GM18498 (cell line): ENCODE results near the gene SCN9A.
"Not testable (repeated sequence)": the region's sequence is repeated elsewhere in the genome, so short reads cannot be mapped to it uniquely, and the experiment has no call there.

Experiments
- ATAC-seq: cut with Tn5 transposase; IDR thresholded peaks from one replicate; pipeline ENCODE4 v1.9.1; 2021; ENCODE audit warnings: mild to moderate bottlenecking, moderate library complexity; ENCODE audit not compliant: unreplicated experiment

SCN9A gene

GRCh38 chr2:166337932-166338331 lies 37.8 kb downstream of the SCN9A start:
- no peak for ATAC-seq

GRCh38 chr2:166335284-166335683 lies 40.5 kb downstream of the SCN9A start:
- ATAC-seq = no peak

GRCh38 chr2:166334805-166335204 lies 40.9 kb downstream of the SCN9A start:
- ATAC-seq = no peak

DNA sequence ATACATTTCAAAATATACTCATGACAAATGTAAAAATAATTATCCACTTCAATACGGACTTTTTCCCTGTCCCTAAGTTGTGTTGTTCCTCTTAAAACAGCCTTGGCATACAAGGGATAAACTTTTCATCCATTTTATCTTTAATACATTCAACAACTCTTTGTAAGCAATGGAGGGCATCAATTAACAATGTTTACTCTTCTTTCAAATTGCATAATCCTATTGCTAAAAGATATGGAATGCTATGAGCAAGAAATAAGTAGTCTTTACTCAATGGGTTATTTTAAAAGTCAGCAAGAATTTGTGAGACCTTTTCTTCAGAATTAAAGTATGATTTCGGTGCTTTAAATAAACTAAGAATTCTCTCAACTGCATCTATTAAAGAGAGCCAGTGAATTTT lies 41.9 kb downstream of the SCN9A start:
- ATAC-seq = no peak

DNA sequence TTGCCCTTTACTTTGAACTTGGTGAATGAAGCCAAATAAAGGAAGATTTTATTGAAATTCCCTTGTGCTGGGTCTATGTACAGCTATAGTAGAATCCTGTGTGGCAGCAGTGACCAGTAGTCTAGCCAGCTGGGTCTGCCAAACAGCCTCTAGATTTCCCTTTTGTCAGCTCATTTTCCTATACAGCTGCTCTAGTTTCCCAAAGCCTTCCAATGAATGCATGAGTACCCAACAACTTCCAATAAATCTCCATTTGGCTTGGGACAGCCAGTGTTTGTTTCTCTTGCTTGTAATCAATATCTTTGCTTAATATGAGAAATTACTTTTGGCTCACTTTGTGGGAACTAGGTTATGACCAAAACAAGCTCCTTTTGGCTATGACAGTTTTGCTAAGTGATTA lies 43.6 kb downstream of the SCN9A start:
- ATAC-seq = no peak

- ATAC-seq = no peak
Observed at GRCh38 chr2:166331468-166331867, 44.3 kb downstream of the SCN9A start.

DNA sequence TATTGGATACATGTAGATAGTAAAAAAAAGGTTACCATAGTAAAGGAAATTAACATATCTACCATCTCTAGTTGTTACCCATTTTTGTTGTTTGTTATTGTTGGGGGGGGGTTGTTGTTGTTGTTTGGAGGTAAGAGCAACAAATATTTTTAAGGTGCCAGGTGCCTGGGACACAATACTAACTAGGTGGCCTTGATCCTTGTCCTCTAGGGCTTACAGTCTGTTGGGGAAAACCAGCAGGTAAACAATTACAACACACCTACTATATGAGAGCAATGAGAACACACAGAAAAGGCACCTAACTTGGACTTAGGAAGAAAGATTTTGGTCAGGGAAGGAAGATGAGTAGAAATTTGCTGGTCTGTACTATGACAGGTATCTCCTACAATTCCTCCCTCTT lies 46.3 kb downstream of the SCN9A start:
- no peak for ATAC-seq

DNA sequence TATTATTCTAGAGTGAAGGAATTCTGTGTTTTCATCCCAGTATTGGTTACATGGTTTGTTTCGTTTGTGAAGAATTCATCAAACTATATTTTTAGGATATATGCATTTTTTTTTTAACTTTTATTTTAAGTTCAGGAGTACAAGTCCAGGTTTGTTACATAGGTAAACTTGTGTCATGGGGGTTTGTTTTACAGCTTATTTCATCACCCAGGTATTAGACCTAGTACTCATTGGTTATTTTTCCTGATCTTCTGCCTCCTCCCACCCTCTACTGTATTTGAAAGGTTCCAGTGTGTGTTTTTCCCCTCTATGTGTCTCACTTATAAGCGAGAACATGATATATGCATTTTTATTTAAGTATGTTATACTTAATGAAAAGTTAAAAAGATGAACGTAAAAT lies 47.6 kb downstream of the SCN9A start:
- ATAC-seq = no peak

- no peak for ATAC-seq
Observed at GRCh38 chr2:166321076-166321475, 54.7 kb downstream of the SCN9A start.

DNA sequence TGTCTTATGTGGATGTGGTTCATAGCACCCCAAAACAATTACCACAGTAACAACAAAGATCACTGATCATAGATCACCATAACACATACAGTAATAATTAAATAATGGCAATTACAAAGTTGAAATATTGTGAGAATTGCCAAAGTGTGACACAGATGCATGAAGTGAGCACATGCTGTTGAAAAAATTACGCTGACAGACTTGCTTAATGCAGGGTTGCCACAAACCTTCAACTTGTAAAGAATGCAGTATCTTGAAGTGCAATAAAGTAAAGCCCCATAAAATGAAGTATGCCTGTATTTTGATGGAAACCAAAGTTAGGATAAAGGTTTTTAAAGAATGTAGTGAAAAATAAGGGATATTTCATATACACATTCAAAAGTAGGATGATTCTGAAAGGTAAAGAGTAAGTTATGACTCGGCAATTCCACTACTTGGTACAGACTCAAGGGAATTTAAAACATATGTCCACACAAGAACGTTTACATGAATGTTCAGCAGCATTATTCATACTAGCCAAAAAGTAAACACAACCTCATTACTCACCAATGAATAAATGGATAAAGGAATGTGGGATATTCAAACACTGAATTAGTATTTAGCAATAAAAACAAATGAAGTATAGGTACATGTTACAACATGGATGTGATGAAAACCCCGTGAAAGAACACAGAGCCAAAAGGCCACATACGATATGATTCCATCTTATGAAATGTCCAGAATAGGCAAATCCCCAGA lies 61.6 kb downstream of the SCN9A start:
- ATAC-seq = no peak

DNA sequence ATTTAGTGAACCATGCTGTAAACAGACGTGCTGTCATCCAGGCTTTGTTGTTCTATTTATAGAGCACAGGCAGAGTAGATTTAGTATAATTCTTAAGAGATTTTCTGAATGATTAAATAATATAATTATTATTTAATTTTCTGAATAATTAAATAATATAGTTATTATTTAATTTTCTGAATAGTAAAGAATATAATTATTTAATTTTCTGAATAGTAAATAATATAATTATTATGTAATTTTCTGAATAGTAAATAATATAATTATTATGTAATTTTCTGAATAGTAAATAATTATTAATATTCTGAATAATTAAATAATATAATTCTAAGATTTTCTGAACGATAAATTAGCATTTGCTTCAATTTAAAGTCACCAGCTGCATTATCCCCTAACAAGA lies 62.9 kb downstream of the SCN9A start:
- ATAC-seq = not testable (repeated sequence)

DNA sequence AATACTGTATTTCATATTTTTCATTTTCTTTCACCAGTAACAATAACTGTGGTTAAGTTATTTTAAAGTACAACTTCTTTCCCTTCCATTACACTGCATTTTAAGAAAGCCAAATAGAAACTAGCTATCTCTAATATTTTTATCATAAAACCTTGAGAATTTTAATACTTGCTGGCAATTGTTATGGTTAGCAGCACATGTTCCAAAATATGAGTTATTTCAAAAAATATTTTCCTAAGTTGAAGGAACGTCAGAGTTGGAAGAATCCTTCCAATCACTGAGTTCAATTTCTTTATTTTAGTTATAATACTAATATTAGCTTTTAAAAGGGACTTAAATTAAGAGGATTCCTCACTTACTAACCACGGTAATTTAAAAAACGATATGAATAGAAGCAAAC lies 68.4 kb downstream of the SCN9A start:
- no peak for ATAC-seq

DNA sequence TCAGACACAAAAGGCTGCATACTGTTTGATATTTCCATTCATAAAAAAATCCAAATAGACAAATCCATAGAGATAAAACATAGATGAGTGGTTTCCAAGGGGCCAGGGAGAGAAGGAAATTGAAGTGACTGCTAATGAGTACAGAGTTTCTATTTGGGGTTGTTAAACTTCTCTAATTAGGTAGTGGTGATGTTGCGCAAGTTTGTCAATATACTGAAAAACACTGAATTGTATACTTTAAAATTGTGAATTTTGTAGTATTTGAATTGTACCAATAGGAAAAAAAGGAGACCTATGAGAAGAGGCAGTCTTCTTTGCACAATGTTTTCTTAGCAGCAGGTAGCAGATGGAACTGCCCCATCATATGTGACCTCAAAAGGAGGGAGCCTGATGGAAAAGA lies 71.1 kb downstream of the SCN9A start:
- no peak for ATAC-seq

DNA sequence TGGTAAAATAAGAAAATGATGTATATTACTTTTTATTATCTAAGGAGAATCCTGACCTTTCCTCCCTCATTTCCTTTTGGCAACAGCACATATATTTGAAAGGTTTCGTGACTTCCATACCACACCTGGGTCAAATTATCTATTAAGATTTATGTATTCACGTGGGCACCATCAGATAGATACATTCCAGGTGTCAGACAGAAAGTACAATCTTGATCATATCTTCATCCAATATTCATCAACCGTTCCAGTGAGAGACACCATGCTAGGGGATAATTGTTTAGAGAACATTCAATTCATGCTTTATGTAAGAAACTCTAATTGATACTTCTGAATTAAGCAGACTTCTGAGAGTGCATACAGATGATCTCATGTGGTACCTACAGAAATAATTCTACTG lies 73.7 kb downstream of the SCN9A start:
- no peak for ATAC-seq

DNA sequence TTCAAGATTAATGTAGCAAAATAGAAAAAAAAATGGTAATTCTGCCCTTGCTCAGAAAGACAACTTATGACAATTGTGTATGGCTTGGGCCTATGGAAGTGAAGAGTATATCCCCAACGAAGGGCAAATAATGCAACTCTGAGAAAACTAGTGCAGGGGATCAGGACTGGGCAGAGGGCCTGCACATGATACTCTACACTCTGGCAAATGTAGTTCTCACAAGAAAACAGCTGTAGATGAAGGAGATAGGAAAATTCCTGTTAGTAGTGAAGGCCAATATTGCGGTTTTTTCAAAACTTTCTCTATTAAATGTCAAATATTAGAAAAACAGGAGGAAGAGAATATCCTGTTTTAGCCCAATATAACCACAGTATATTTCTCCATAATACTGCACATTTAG lies 77.8 kb downstream of the SCN9A start:
- no peak for ATAC-seq

GRCh38 chr2:166293984-166294383 lies 81.8 kb downstream of the SCN9A start:
- no peak for ATAC-seq

- ATAC-seq = no peak
Observed at GRCh38 chr2:166285215-166285614, 90.5 kb downstream of the SCN9A start.

GRCh38 chr2:166284359-166284758 lies 91.4 kb downstream of the SCN9A start:
- ATAC-seq = no peak

DNA sequence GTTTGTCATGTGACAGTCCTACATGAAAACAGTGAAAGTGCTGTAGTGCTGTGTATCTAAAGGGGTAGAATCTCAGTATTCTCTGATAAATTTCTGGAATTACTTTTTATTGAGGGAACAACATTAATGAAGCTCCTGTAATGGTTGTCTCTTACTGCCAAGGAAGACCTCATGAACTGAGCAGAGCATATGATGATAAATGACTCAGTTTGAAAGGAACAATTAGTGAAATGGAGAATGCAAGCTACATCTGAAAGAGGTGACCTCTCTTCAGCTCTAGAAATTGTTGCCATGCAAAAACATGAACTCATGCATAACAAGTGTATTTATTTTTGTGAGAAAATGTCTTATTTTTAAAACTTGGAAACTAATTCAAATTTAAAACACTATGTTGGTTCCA lies 93.6 kb downstream of the SCN9A start:
- no peak for ATAC-seq

GRCh38 chr2:166278856-166279255 lies 96.9 kb downstream of the SCN9A start:
- ATAC-seq = no peak

- ATAC-seq = no peak
Observed at GRCh38 chr2:166270376-166270775, 105.4 kb downstream of the SCN9A start.

GRCh38 chr2:166269322-166269721 lies 106.4 kb downstream of the SCN9A start:
- ATAC-seq = no peak

- no peak for ATAC-seq
Observed at GRCh38 chr2:166257859-166258258, 117.9 kb downstream of the SCN9A start.
